Activated naive CD8-positive, alpha-beta T cell treated with anti-CD3 and anti-CD28 coated beads, Interleukin-2, amount 10 ng/mL, durations not matched to agents 7 days and 5 days (primary cell): ENCODE data around the gene L3MBTL4. TPM values are rescaled to one million over a fixed set of nuclear protein-coding genes. Genes with fewer than 3 reads are reported as not detected.

ENCODE experiments used
- ATAC-seq: fragments of 150-1000 bp; cut with Tn5 transposase; one replicate; pipeline ENCODE4 v1.10.0; 2021; ENCODE audit warnings: low read depth, moderate library complexity
- POLR2A ChIA-PET: fragments of 350-600 bp; sonication (Branson Sonifier 250); formaldehyde crosslinking; loops from one replicate; lab custom pipeline; 2021; ENCODE audit warnings: antibody characterized with exemption; lab: Charles Lee
- DNase-seq: peaks from one replicate; pipeline ENCODE4 v3.0.0; 2021
- H3K27ac Mint-ChIP-seq: one replicate; pipeline ENCODE4 v1.8.0; 2022; ENCODE audit warnings: mild to moderate bottlenecking, mixed read lengths
- H3K27me3 Mint-ChIP-seq: one replicate; pipeline ENCODE4 v1.8.0; 2022; ENCODE audit warnings: mild to moderate bottlenecking, moderate library complexity, mixed read lengths
- H3K36me3 Mint-ChIP-seq: one replicate; pipeline ENCODE4 v1.8.0; 2021; ENCODE audit warnings: mild to moderate bottlenecking, mixed read lengths
- H3K4me1 Mint-ChIP-seq: one replicate; pipeline ENCODE4 v1.8.0; 2021; ENCODE audit warnings: mixed read lengths
- H3K4me3 Mint-ChIP-seq: one replicate; pipeline ENCODE4 v1.8.0; 2022; ENCODE audit warnings: mild to moderate bottlenecking, moderate library complexity, mixed read lengths
- H3K9me3 Mint-ChIP-seq: one replicate; pipeline ENCODE4 v1.8.0; 2021; ENCODE audit warnings: mixed read lengths
- total RNA-seq, 2 experiments: library from RNA; stranded (reverse); gene quantifications; one replicate each; pipeline ENCODE4 v1.2.3, GENCODE V29; 2021

Gene L3MBTL4
- total RNA-seq, 2 experiments from 2014 or later = 0.08 to 0.09 TPM

DNA sequence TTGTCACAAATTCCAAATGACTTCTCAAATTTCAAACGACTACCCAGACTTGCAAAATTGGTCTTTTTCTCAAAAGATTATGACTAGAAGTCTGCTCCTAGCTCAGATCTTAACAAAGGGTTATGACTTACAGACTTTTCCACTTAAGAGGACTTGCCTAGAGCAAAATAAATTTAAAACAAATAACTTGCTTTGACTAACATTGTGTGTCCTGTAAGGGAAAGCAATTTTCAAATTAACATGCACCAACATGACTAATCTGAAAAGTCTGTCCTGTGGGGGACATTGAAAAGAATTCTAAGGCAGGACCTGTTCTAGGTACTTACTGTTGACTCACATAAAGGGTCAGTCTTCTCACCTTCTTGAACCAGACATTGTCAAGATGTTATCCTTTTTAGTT is 465.9 kb downstream of the L3MBTL4 start:
- DNase-seq (no peak), ATAC-seq (no peak)
- H3K27me3 Mint-ChIP-seq = no peaks in the 10 kb centered on the region
- H3K36me3 Mint-ChIP-seq = no peaks in the 10 kb centered on the region
- no peak overlapping the region for H3K27ac Mint-ChIP-seq
- no peaks in the 10 kb centered on the region for H3K9me3 Mint-ChIP-seq
- no peaks in the 10 kb centered on the region for H3K4me1 Mint-ChIP-seq
- POLR2A ChIA-PET = no interaction called here
- no peak overlapping the region for H3K4me3 Mint-ChIP-seq

DNA sequence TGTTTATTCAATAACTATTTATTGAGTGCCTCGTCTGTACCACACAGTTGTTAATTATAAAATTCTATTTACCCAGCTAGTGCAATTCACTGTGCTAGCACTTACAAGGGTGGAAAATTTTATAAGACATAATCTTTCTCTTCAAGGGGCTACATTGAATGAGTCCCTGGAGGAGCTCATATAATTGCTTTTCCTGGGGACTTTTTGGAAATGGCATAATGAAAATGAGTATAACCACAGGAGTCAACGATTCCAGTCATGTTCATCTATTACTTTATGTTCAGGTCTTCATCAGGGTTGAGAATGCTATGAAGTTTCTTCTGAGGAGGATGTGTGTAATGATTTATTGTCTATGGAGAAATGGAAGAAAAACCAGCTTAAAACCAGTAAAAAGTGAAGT is 466.5 kb downstream of the L3MBTL4 start:
- POLR2A ChIA-PET = no interaction called here
- no peak for DNase-seq
- Mint-ChIP-seq H3K4me1 (no peaks in the 10 kb centered on the region), H3K9me3 (no peaks in the 10 kb centered on the region), H3K36me3 (no peaks in the 10 kb centered on the region), H3K27me3 (peaks cover 5% of the 10 kb centered on the region), H3K4me3 (no peak overlapping the region), H3K27ac (no peak overlapping the region)
- ATAC-seq = no peak

DNA sequence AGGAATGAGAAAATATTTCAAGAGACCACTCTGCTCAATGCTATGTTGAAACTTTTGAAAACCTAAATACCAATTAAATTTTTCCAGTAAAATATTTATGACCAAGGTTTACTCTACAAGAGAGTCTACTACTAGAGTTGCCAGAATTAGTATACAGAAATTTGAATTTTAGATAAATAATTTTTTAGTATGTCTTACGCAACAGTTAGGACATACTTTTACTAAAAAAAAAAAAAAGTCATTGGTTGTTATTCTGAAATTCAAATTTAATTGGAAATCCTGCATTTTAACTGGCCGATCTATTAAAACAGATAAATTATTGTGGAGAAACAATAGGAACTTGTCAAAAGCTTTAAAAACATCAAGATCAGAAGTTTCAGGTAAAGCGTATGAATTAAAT is 470.3 kb downstream of the L3MBTL4 start:
- Mint-ChIP-seq H3K4me3 (no peak overlapping the region), H3K27me3 (peaks cover 7% of the 10 kb centered on the region), H3K36me3 (no peaks in the 10 kb centered on the region), H3K9me3 (no peaks in the 10 kb centered on the region), H3K4me1 (no peaks in the 10 kb centered on the region), H3K27ac (no peak overlapping the region)
- POLR2A ChIA-PET = no interaction called here
- ATAC-seq (no peak), DNase-seq (no peak)

DNA sequence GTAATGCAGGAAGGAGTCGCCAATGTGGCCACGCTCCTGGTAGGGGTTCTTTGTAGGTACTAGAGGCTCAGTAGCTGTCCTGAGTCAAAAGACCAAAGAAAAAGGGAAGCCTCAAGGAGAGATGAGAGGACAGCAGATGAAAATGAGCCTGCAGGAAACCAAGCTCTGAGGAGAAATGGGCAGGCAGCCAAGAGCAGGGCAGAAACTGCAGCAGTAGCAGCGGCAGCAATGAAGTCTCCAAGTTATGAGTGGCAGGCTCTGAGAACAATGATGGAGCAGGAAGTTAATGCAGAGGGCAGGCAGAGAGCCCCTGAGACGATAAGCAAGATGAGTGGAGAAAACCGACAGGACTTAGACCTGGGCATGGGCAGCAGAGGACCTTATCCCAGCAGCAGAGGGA is 471.2 kb downstream of the L3MBTL4 start:
- Mint-ChIP-seq H3K36me3 (no peaks in the 10 kb centered on the region), H3K27me3 (peaks cover 7% of the 10 kb centered on the region), H3K4me1 (no peaks in the 10 kb centered on the region), H3K4me3 (no peak overlapping the region), H3K27ac (no peak overlapping the region), H3K9me3 (no peaks in the 10 kb centered on the region)
- POLR2A ChIA-PET = no interaction called here
- DNase-seq = no peak
- no peak for ATAC-seq

DNA sequence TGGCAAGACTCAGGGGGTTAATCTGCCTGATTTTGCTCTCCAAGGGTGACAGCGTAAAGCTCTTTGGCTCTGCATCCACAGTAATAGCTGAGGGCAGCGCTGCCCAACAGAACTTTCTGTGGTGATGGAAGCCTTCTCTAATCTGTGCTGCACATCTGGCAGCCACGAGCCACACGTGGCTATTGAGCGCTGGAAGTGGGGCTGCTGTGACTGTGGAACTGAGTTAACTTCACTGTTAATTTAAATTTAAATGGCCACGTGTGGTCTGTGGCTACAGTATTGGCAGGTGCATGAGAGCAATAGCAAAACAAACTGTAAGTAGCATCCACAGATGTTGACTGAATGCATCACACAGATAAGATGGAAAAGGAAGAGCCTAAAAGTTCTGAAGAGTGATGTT is 472.1 kb downstream of the L3MBTL4 start:
- Mint-ChIP-seq H3K9me3 (no peaks in the 10 kb centered on the region), H3K27me3 (peaks cover 7% of the 10 kb centered on the region), H3K27ac (no peak overlapping the region), H3K4me3 (no peak overlapping the region), H3K36me3 (no peaks in the 10 kb centered on the region), H3K4me1 (no peaks in the 10 kb centered on the region)
- DNase-seq = no peak
- no peak for ATAC-seq
- POLR2A ChIA-PET = no interaction called here

DNA sequence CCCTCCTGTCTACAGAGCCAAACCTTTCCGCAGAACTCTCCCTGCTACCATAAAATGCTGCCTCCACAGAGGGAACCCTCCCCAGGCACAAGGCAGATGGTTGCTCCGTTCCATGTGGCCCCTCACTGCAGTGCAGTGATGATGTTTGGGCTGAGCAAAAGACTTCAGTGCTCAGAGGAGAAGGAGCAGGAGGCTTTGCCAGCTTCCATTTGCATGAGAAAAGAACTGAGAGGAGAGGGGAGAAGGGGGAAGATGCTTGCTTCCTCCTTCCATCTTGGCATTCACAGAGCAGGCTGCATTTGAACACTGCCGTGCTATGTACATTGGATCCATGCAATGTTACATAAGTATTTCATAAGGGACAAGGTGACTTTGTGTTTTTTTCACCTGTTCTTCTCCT is 472.8 kb downstream of the L3MBTL4 start:
- no peak for DNase-seq
- peaks cover 7% of the 10 kb centered on the region for H3K27me3 Mint-ChIP-seq
- H3K9me3 Mint-ChIP-seq = no peaks in the 10 kb centered on the region
- H3K4me1 Mint-ChIP-seq = no peaks in the 10 kb centered on the region
- POLR2A ChIA-PET = no interaction called here
- no peak overlapping the region for H3K4me3 Mint-ChIP-seq
- H3K36me3 Mint-ChIP-seq = no peaks in the 10 kb centered on the region
- no peak for ATAC-seq
- H3K27ac Mint-ChIP-seq = no peak overlapping the region

DNA sequence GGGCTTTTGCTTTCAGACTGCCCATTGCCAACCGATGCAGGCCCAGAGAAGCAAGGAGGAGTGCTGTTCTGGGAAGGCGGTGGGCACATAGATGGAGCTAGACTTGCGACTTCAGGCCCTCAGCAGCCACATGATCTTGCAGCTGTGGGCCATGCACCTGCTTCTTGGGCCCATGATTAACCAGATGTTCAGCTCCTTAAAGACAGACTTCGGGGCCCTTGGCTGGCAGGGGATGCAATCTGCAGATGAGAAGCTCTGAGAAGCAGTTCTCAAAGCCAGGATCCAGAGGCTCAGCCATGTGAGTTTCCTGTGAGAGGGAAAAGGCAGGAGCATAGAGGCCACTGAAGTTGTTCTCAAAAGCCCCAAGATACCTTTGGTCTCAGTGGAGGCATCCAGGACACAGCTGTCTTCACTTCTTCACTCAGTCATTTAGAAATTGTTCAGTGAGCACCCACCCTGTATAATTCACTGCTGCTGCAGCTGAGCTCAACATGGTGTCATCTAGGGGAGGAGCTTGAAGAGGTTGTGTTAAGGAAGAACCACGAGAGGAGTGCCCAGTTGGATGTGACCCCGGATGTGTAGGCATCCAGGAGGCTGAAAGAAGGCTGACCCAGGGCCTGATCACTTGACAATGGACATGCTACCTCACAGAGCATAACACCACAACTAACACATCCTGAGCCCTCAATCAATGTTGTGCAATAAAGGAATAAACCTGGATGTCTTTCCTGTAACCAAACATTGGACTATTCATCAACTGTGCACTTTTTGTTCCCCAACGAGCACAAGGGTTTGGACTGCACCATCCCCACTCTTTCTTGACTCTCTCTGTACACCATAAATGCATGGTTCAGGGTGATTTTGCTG is 474.7 kb downstream of the L3MBTL4 start:
- Mint-ChIP-seq H3K9me3 (no peaks in the 10 kb centered on the region), H3K4me1 (no peaks in the 10 kb centered on the region), H3K27ac (no peak overlapping the region), H3K4me3 (no peak overlapping the region), H3K36me3 (no peaks in the 10 kb centered on the region), H3K27me3 (peaks cover 7% of the 10 kb centered on the region)
- no peak for DNase-seq
- POLR2A ChIA-PET = no interaction called here
- no peak for ATAC-seq

DNA sequence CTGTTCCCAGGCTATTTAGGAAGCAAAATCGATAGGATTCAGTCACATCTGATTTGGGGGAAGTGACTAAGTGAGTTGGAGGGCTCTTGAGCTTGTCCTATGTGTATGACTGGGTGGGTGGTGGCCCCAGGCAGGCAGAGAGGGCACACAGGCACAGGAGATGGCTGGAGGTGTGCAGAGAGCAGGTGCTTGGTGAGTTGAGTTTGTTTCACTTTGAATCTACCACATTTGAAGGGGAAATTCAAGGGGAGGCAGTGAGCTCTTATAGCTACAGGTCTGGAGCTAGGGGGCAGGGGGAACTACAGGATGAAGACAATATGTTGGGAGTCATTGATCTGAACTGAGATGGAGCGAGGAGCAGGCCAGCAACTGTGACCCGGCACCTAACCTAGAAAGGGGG is 476.9 kb downstream of the L3MBTL4 start:
- H3K36me3 Mint-ChIP-seq = no peaks in the 10 kb centered on the region
- peak overlapping the region; percentile 42 for H3K27ac Mint-ChIP-seq
- no peaks in the 10 kb centered on the region for H3K9me3 Mint-ChIP-seq
- no peaks in the 10 kb centered on the region for H3K4me1 Mint-ChIP-seq
- DNase-seq (no peak), ATAC-seq (no peak)
- POLR2A ChIA-PET = no interaction called here
- no peaks in the 10 kb centered on the region for H3K27me3 Mint-ChIP-seq
- H3K4me3 Mint-ChIP-seq = no peak overlapping the region

DNA sequence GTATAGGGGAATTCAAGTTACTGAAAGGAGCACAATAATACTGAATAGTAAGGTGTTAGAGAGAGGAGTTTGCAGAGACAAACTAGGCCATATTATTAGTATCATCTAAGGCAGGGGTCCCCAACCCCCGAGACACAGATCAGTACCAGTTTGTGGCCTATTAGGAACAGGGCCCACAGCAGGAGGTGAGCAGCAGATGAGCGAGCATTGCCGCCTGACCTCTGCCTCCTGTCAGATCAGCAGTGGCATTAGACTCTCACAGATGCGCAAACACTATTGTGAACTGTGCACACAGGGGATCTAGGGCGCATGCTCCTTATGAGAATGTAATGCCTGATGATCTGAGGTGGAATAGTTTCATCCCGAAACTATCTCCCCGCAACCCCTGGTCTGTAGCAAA is 477.6 kb downstream of the L3MBTL4 start:
- DNase-seq (no peak), ATAC-seq (no peak)
- Mint-ChIP-seq H3K27me3 (no peaks in the 10 kb centered on the region), H3K27ac (no peak overlapping the region), H3K4me1 (no peaks in the 10 kb centered on the region), H3K36me3 (no peaks in the 10 kb centered on the region), H3K4me3 (no peak overlapping the region), H3K9me3 (no peaks in the 10 kb centered on the region)
- POLR2A ChIA-PET = no interaction called here

DNA sequence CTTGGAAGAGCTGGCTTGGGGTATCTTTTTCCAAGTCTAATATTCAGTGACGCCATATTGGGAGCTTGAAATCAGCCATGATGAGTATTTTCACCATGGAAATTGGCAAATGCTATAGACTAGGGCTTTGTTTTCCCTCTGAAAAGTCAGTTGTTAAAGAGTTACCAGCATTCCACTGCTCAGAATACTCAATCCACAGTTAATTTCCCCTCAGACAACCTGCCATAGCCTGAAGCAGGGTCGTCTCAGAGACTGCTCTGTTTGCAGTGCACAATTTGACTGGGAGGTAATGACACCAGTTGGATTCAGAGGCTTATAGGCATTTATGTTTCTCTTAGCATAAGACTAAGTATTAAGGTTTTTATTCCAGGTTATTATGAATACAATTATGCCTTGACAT is 483.9 kb downstream of the L3MBTL4 start:
- Mint-ChIP-seq H3K9me3 (peaks cover 5% of the 10 kb centered on the region), H3K27ac (no peak overlapping the region), H3K4me3 (no peak overlapping the region), H3K36me3 (no peaks in the 10 kb centered on the region), H3K27me3 (no peaks in the 10 kb centered on the region), H3K4me1 (no peaks in the 10 kb centered on the region)
- POLR2A ChIA-PET = no interaction called here
- ATAC-seq (no peak), DNase-seq (no peak)

DNA sequence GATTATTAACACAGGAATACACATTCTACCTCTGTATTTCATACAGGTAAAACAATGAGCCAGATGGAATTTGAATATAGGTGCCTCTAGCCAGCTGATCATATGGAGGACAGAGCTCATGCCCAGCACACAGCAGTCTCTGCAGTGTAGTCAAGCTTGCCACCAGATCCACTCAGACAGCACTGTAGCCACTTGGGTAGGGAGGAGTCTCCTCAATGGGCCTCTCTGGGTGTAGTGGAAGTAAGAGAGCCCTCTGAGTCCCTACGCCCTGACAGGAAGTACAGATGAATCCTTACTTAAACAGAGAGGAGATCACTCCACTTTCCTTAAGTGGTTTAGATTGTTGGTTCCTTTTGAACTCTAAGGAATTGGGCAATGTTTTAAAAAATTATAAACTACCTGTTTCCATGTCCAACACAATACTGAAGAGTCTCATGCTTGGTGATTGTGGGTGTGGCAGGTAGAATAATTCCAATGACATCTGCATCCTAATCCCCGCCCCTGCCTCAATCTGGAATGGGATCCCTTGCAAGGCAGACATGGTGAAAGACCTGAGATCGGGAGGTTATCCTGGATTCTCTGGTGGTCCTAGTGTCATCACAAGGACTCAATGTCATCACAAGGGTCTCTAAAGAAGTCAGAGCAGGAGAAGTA is 496.4 kb downstream of the L3MBTL4 start:
- no peak overlapping the region for H3K27ac Mint-ChIP-seq
- H3K27me3 Mint-ChIP-seq = no peaks in the 10 kb centered on the region
- DNase-seq (no peak), ATAC-seq (no peak)
- no peak overlapping the region for H3K4me3 Mint-ChIP-seq
- no peaks in the 10 kb centered on the region for H3K36me3 Mint-ChIP-seq
- H3K4me1 Mint-ChIP-seq = no peaks in the 10 kb centered on the region
- POLR2A ChIA-PET = no interaction called here
- H3K9me3 Mint-ChIP-seq = no peaks in the 10 kb centered on the region

DNA sequence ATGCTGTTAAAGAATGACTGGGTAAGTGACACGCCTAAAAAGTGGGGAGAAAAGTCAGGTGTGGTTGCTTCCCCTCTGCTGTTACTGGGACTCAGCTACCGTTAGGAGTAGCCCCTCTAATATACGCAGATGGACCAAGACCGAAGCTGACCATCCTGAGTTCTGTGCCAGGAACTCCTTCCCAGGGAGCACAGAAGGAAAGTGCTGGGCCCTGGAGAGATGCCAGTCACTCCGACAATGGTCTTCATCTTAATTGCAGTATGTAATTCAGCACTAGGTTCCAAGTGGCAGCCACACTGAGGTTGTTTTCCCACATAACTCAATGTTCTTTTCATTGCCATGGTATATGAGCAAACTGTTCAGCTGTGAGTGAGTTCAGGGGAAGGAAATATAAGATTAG is 499.8 kb downstream of the L3MBTL4 start:
- Mint-ChIP-seq H3K36me3 (no peaks in the 10 kb centered on the region), H3K27me3 (no peaks in the 10 kb centered on the region), H3K4me3 (no peak overlapping the region), H3K9me3 (no peaks in the 10 kb centered on the region), H3K4me1 (no peaks in the 10 kb centered on the region), H3K27ac (no peak overlapping the region)
- ATAC-seq = no peak
- DNase-seq = no peak
- POLR2A ChIA-PET = no interaction called here

DNA sequence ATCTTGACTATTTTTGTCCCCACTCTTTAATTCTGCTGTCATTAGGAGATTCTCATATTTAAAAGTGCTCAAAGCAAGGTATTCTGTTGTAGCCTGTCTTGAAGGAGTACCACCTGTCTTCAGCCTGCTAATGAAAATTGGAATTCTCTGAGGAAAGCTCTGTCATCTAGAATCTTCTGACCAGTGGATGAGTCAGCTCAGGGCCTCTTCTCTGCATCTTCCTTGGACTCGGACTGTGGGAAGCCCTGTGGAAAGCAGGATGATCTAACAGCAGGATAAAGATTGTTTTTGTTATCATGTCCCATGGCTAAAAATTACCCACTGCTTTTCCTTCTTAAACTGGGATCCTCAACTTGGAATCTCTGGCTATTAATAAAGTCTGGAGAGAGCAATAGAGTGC is 500.7 kb downstream of the L3MBTL4 start:
- no peaks in the 10 kb centered on the region for H3K36me3 Mint-ChIP-seq
- no peak overlapping the region for H3K4me3 Mint-ChIP-seq
- DNase-seq (no peak), ATAC-seq (no peak)
- H3K9me3 Mint-ChIP-seq = no peaks in the 10 kb centered on the region
- H3K27me3 Mint-ChIP-seq = no peaks in the 10 kb centered on the region
- H3K27ac Mint-ChIP-seq = no peak overlapping the region
- POLR2A ChIA-PET = no interaction called here
- no peaks in the 10 kb centered on the region for H3K4me1 Mint-ChIP-seq

DNA sequence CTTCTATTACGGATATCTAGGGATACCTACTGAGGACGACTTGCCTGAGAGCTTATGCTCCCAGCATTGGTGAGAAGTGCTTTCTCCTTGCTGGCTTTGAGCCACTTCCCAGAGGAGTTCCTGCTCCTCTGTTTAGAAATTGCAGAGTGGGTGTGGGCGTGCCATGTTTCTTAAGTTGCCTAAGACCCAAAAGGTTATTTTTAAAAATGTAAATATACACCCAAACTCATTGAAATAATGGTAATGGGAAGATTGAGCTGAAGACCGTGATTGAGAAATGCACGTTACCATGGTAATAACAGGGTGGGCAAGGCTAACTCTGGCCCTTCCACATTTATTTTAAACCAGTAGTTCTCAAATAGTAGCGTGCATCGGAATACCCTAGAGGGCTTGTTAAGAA is 502.1 kb downstream of the L3MBTL4 start:
- H3K9me3 Mint-ChIP-seq = no peaks in the 10 kb centered on the region
- no peak for ATAC-seq
- POLR2A ChIA-PET = no interaction called here
- no peaks in the 10 kb centered on the region for H3K27me3 Mint-ChIP-seq
- H3K36me3 Mint-ChIP-seq = no peaks in the 10 kb centered on the region
- no peak overlapping the region for H3K4me3 Mint-ChIP-seq
- DNase-seq = no peak
- H3K4me1 Mint-ChIP-seq = no peaks in the 10 kb centered on the region
- H3K27ac Mint-ChIP-seq = no peak overlapping the region
